ENCODE measurements around the gene CRIM1. TPM values are rescaled to one million over a fixed set of nuclear protein-coding genes. Genes with fewer than 3 reads are reported as not detected.

The CRIM1 gene
- total and polyA plus RNA-seq, 2 of the 8 experiments (the other 6 are each of a cell fraction or from before 2014, with no cell fraction given) = 9.4 to 28.4 TPM

GRCh38 chr2:36376992-36377738 lies 21.6 kb downstream of the CRIM1 start:
- no peak for FAIRE-seq
- Histone ChIP-seq H2AFZ (ENCODE audit: low read length) (no peak overlapping the region), H3K4me2 (ENCODE audit: insufficient read depth in 1 of 2, low read depth in 2 of 2, low read length in 2 of 2) (peak overlapping the region; percentile 54 to 77), H3K27me3 (replicated peaks in 1 of 4; ENCODE audit: control insufficient read depth in 3 of 4, extremely low read depth in 1 of 4, insufficient read depth in 3 of 4, low read length in 3 of 4) (no peaks in the 10 kb centered on the region), H3K14ac (ENCODE audit: insufficient read length) (no peak overlapping the region), H3K23ac (ENCODE audit: insufficient read length) (no peak overlapping the region), H2BK20ac (ENCODE audit: low read length) (no peak overlapping the region), H2BK12ac (ENCODE audit: low read depth, low read length) (peak overlapping the region; percentile 64), H3K9me3 (ENCODE audit: insufficient read depth in 2 of 2, low read depth in 1 of 2, low read length in 1 of 2) (no peaks in the 10 kb centered on the region), H3K4ac (replicated peaks; ENCODE audit: insufficient read length, low read depth, low read length) (no peak overlapping the region), H2BK5ac (ENCODE audit: low read depth, low read length) (0 out of 2 replicates have a peak overlapping the region, but pooled peaks have one; percentile 54), H3K4me3 (ENCODE audit: extremely low read depth in 1 of 4, insufficient read depth in 2 of 4, low read depth in 3 of 4, low read length in 4 of 4) (peak overlapping the region in 1 of 4 experiments; percentile 14; a peak in 1 of 8 replicates), H3K9ac (replicated peaks in 1 of 4; ENCODE audit: extremely low read depth in 1 of 4, low read depth in 3 of 4, low read length in 3 of 4) (no peak overlapping the region), H2BK120ac (replicated peaks; ENCODE audit: low read depth, low read length) (no peak overlapping the region), H2AK5ac (ENCODE audit: low read depth, low read length) (no peak overlapping the region), H3K18ac (ENCODE audit: extremely low read depth, low read length) (no peak overlapping the region), H3K56ac (replicated peaks; ENCODE audit: insufficient read length, low read depth, low read length) (no peak overlapping the region), H4K91ac (replicated peaks; ENCODE audit: insufficient read length, low read length) (no peak overlapping the region), H4K8ac (ENCODE audit: extremely low read depth, insufficient read depth, low read length) (no peak overlapping the region; the same call in 1 of the 2 replicates), H3K4me1 (replicated peaks in 1 of 4; ENCODE audit: control insufficient read depth in 3 of 4, insufficient read depth in 4 of 4, low read length in 3 of 4) (peaks cover 7 to 39% (median 33%) of the 10 kb centered on the region in 4 experiments), H4K20me1 (replicated peaks in 1 of 2; ENCODE audit: control insufficient read depth in 1 of 2, insufficient read depth in 2 of 2, low read length in 2 of 2) (peaks cover 0 to 8% of the 10 kb centered on the region in 2 experiments), H3K27ac (ENCODE audit: low read depth, low read length) (no peak overlapping the region), H2BK15ac (ENCODE audit: low read length) (no peak overlapping the region), H4K5ac (ENCODE audit: insufficient read length, low read depth, low read length) (no peak overlapping the region), H3K79me1 (ENCODE audit: low read depth, low read length) (peaks cover 5% of the 10 kb centered on the region), H3K23me2 (ENCODE audit: low read depth, low read length) (0 out of 2 replicates have a peak, but pooled peaks cover 5% of the 10 kb centered on the region), H3K79me2 (ENCODE audit: control insufficient read depth in 1 of 2, insufficient read depth in 2 of 2, low read length in 2 of 2) (peaks cover 19 to 96% of the 10 kb centered on the region in 2 experiments), H3K36me3 (ENCODE audit: control insufficient read depth in 2 of 4, insufficient read depth in 4 of 4, low read length in 3 of 4) (no peaks in the 10 kb centered on the region)
- 56% methylated on average over 5 of the region's 5 CpGs; no CpG with 5 or more reads in 1 of the 2 experiments for WGBS, 2 experiments (ENCODE audit: extremely low coverage in 1 of 2, insufficient coverage in 1 of 2, insufficient read length in 1 of 2, insufficient replicate concordance in 2 of 2, low coverage in 1 of 2, low lambda C conversion rate in 2 of 2, missing lambda C conversion rate in 1 of 2)
- DNase-seq (ENCODE audit: low read depth in 1 of 2, low spot score in 2 of 2) = no peak
- ChIA-PET POLR2A (ENCODE audit: partially characterized antibody) (interaction anchor here (0.7 to 1.5 kb wide), 5 partner anchors 8 to 44 kb away, joined by 3 to 5 read pairs (median 3); no protein-coding TSS in a partner anchor), CTCF (ENCODE audit: partially characterized antibody) (interaction anchor here (0.6 to 1.9 kb wide), 14 partner anchors 9 to 83 kb away, joined by 3 to 14 read pairs (median 4); no protein-coding TSS in a partner anchor)
- TF ChIP-seq PHF8 (conservative IDR thresholded peaks at IDR 0.05; ENCODE audit: low read depth, low read length) (no peak), KDM1A (IDR thresholded peaks at IDR 0.05; ENCODE audit: borderline replicate concordance, low read length) (no peak), EGR1 (IDR thresholded peaks at IDR 0.05; ENCODE audit: borderline replicate concordance, low read depth, low read length) (no peak), CREB1 (IDR thresholded peaks at IDR 0.05) (no peak), SIN3A (conservative IDR thresholded peaks at IDR 0.05 in 1 of 2, IDR thresholded peaks at IDR 0.05 in 1 of 2; ENCODE audit: low read depth in 1 of 2, low read length in 2 of 2) (peak; percentile 63 to 80; a peak in 2 of 4 replicates), CHD1 (IDR thresholded peaks at IDR 0.05; ENCODE audit: low read depth, low read length) (no peak), TBP (IDR thresholded peaks at IDR 0.05; ENCODE audit: low read depth, low read length) (no peak), NRF1 (IDR thresholded peaks at IDR 0.05; ENCODE audit: low read depth, low read length) (no peak), SAP30 (IDR thresholded peaks at IDR 0.05; ENCODE audit: insufficient read depth, insufficient replicate concordance, low read length) (peak; percentile 39), POLR2A (IDR thresholded peaks at IDR 0.05; ENCODE audit: control extremely low read depth in 1 of 2, low read depth in 2 of 2, low read length in 2 of 2) (no peak), ZNF274 (IDR thresholded peaks at IDR 0.05; ENCODE audit: borderline replicate concordance, extremely low read depth, low read length) (no peak)
- TF ChIP-seq, protein P1, sequence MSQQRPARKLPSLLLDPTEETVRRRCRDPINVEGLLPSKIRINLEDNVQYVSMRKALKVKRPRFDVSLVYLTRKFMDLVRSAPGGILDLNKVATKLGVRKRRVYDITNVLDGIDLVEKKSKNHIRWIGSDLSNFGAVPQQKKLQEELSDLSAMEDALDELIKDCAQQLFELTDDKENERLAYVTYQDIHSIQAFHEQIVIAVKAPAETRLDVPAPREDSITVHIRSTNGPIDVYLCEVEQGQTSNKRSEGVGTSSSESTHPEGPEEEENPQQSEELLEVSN (IDR thresholded peaks at IDR 0.05) = no peak
